CD4-positive, alpha-beta T cell treated with Interleukin-1 beta for 1 hour (primary cell): ENCODE data around the gene OTOGL.
"Not testable (repeated sequence)": the region's sequence is repeated elsewhere in the genome, so short reads cannot be mapped to it uniquely, and the experiment has no call there.

ENCODE experiments used
- DNase-seq, 2 donors: peaks; one replicate each; pipeline ENCODE4 v3.0.0-alpha.2; 2020 to 2022

Gene OTOGL

GRCh38 chr12:80135624-80136023 is 36.3 kb downstream of the OTOGL start:
- no peak for DNase-seq

GRCh38 chr12:80140005-80140404 is 40.7 kb downstream of the OTOGL start:
- DNase-seq: no peak

DNA sequence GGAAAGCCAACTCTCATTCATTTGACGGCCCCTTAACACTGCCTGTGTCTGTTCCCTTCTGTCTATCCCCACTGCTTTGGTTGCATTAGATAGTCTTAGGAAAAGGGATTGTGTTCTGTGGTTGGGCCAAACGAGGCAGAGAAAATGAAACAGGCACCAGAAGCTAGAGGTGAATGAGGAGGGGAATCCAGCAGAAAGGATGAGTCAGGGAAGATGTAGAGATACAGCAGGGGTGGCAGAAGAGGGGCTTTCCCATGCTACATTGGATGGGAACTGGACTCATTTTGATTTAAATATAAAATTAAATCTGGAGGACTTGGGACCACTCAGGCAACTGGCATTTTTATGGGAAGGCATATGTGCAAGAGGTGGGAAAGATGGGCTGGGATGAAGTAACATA is 43.3 kb downstream of the OTOGL start:
- no peak for DNase-seq

GRCh38 chr12:80143537-80143936 is 44.2 kb downstream of the OTOGL start:
- DNase-seq: no peak

DNA sequence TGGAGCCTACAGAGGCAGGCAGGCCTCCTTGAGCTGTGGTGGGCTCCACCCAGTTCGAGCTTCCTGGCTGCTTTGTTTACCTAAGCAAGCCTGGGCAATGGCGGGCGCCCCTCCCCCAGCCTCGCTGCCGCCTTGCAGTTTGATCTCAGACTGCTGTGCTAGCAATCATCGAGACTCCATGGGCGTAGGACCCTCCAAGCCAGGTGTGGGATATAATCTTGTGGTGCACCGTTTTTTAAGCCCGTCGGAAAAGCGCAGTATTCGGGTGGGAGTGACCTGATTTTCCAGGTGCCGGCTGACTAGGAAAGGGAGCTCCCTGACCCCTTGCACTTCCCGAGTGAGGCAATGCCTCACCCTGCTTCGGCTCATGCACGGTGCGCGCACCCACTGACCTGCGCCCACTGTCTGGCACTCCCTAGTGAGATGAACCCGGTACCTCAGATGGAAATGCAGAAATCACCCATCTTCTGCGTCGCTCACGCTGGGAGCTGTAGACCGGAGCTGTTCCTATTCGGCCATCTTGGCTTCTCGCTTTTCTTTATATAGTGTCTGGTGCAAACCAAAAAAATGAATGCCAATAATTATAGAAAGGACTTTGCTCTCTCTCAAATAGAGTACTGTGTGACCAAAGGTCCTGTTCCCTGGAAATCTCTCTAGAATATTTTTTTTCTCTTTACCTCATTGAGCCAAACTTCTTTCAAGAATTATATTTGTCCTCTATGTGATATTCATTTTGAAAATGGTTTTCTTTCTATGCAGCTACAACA is 50.4 kb downstream of the OTOGL start:
- DNase-seq: not testable (repeated sequence)

DNA sequence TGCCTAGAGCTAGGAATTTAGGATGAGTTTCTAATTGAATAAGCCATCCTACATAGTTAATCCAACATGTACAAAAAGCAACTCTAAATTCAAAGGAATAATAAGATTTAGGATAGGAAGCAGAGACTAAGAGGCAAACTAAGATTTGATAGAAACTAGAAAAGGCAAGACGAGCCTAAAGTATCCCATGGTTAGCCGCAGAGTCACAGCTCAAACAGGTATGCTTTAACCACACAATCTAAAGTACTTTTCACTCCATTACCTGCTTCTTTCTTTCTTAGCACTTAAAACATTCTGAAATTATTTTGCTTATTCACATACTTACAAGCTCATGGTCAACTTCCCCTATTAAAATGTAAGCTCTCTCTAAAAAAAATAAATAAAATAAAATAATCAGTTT is 51.8 kb downstream of the OTOGL start:
- DNase-seq: no peak

GRCh38 chr12:80154261-80154660 is 54.9 kb downstream of the OTOGL start:
- DNase-seq: no peak

- DNase-seq: no peak
Observed at GRCh38 chr12:80156306-80156705, 57.0 kb downstream of the OTOGL start.

- DNase-seq: no peak
Observed at GRCh38 chr12:80157645-80158044, 58.3 kb downstream of the OTOGL start.

- DNase-seq: no peak
Observed at GRCh38 chr12:80161612-80162011, 62.3 kb downstream of the OTOGL start.

DNA sequence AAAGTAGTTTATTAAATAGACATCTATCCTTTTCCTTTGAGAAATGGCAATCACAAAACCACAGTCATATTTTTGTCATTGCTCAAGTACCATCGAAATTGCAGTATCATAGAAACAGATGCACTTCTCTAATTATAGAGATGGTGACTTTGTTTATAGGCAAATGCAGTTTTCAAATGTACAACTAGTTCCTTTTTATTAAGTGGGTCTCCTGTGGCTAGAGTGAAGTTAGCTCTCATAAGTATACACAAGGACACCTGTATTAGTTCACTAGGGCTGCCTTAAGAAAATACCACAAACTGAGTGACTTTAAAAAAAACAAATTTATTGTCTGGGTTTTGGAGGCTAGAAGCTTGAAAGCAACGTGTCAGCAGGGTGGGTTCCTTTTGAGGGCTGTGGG is 62.8 kb downstream of the OTOGL start:
- no peak for DNase-seq

GRCh38 chr12:80165746-80166145 is 66.4 kb downstream of the OTOGL start:
- no peak for DNase-seq

- no peak for DNase-seq
Observed at GRCh38 chr12:80166751-80167150, 67.4 kb downstream of the OTOGL start.

DNA sequence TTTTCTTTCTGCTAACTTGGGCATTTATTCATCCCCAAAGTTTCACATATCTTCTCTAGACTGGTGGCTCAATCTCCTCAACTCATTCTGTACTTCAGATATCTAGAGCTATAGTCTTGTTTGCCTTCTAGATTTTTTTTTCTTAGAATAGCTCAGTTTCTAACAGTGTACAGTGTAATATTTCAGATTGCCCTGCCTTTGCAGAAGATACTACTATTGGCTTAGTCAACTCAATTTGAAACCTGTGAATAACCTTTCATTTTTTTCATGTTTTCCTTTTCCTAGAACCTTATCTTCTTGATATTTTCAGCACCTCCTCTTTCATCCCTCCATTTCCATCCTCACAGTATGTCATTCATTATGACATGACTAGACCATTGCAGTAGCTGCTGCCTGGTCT is 69.6 kb downstream of the OTOGL start:
- no peak for DNase-seq

DNA sequence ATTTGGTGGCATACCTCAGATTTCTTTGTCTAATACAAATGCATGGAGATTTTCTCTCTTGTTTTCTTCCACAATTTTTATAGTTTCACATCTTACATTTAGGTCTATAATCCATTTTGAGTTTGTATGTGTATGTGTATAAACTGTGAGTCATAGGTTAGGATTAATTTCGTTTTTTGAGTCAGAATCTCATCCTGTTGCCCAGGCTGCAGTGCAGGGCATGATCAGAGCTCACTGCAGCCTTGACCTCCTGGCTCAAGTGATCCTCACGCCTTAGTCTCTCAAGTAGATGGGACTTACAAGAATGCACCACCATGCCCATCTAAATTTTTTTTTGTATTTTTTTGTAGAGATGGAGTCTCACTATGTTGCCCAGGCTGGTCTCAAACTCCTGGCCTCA is 71.6 kb downstream of the OTOGL start:
- no peak for DNase-seq

DNA sequence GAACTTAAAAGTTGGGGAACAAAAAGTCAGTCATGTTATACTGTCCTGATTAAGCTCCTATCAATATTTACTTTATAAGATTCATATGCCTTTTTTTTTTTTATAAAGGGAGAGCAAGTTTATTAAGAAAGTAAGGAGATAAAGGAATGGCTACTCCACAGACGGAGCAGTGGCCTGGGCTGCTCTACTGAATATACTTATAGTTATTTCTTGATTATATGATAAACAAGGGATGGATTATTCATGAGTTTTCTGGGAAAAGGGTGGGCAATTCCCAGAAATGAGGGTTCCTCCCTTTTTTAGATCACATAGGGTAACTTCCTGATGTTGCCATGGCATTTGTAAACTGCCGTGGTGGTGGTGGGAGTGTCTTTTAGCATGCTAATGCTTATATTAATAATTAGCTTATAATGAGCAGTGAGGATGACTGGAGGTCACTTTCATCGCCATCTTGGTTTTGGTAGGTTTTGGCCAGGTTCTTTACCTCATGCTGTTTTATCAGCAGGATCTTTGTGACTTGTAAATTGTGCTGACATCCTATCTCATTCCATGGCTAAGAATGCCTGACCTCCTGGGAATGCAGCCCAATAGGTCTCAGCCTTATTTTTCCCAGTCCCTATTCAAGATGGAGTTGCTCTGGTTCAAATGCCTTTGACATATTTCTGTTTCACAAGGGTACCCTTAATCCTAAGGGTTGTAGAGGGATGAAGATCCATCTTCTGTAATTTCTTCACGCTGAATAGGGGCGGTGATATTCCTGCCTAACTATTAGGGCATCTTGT is 73.9 kb downstream of the OTOGL start:
- DNase-seq: no peak

GRCh38 chr12:80175307-80175930 is 76.1 kb downstream of the OTOGL start:
- DNase-seq: no peak

GRCh38 chr12:80176706-80177105 is 77.4 kb downstream of the OTOGL start:
- no peak for DNase-seq

DNA sequence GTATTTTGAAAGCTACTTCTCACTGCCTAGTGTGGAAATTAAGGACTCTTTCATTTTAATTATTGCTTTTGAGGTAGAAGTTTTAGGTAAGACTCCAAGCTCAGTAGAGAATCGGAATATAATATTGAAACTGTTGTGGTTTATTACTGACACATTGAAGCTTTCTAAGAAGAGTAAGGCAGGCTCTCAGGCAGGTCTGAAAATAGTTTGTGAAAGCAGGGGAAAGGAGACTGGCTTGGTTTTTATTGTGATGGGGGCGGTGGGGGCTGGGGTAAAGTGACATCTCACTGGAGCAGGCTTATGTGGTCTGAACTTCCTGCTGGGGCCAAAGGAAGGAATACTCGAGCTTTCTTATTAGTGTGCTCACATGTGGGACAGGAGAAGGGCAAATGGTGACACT is 79.5 kb downstream of the OTOGL start:
- no peak for DNase-seq

GRCh38 chr12:80183939-80184338 is 84.6 kb downstream of the OTOGL start:
- DNase-seq: no peak

GRCh38 chr12:80184926-80185325 is 85.6 kb downstream of the OTOGL start:
- DNase-seq: no peak

DNA sequence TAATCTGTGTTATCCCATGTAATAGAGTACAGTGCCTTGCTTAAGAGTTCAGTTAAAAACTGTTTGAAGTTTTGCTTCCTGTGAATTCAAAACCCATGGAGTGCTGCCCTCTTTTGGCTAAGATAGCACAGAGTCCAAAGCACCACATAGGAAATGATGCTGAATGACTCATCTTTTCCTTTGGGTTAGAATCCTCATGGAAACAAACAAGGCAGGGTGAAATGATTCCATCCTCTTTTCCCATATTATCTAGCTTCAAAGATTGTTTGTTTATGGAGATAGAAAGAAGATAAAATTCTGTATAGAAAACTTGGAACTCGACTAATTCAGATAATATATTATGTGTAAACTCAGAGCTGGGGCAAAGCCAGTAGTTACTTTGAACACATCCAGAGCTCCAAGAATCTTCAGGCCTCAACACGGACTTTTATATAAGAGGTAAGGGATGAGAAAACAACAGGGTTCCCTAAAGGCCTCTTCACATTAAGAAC is 87.4 kb downstream of the OTOGL start:
- peak in 1 of 2 donors; percentile 56 for DNase-seq

GRCh38 chr12:80187660-80188090 is 88.3 kb downstream of the OTOGL start:
- DNase-seq: no peak

- no peak for DNase-seq
Observed at GRCh38 chr12:80188576-80188975, 89.2 kb downstream of the OTOGL start.
